ENCODE measurements around the gene MPP1.

DNA sequence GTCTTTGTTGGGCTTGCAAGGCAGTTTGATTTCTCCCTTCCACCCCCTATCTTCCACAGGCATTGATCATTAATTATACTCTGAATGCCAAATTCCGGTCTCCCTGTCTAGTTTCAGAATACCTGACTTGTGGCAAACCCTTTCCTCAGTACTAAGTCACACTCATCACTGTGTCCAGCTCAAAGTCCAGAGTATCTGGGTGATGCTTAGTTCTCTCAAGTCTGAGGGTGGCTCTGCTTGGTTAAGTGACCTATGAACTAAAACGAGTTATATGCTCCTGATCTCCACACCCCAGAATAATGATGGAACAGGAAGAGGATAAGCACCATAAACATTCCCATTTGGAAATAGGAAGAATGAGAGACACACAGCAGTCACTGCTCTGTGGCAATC, 22.7 kb upstream of the MPP1 start:
- no peak for TF ChIP-seq EP300 (IDR thresholded peaks at IDR 0.05)
- TF ChIP-seq, protein P1, sequence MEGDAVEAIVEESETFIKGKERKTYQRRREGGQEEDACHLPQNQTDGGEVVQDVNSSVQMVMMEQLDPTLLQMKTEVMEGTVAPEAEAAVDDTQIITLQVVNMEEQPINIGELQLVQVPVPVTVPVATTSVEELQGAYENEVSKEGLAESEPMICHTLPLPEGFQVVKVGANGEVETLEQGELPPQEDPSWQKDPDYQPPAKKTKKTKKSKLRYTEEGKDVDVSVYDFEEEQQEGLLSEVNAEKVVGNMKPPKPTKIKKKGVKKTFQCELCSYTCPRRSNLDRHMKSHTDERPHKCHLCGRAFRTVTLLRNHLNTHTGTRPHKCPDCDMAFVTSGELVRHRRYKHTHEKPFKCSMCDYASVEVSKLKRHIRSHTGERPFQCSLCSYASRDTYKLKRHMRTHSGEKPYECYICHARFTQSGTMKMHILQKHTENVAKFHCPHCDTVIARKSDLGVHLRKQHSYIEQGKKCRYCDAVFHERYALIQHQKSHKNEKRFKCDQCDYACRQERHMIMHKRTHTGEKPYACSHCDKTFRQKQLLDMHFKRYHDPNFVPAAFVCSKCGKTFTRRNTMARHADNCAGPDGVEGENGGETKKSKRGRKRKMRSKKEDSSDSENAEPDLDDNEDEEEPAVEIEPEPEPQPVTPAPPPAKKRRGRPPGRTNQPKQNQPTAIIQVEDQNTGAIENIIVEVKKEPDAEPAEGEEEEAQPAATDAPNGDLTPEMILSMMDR (IDR thresholded peaks at IDR 0.05) = no peak

Data from upper lobe of left lung (tissue), 4 donors.